OCI-LY7 (cell line): ENCODE measurements around the gene STPG4. TPM values are rescaled to one million over a fixed set of nuclear protein-coding genes. Genes with fewer than 3 reads are reported as not detected.

ENCODE experiments used
- BruUV-seq: library from RNA; stranded (reverse); fragments of 400-500 nt; replicated peaks from 2 replicates; lab custom pipeline; 2021; lab: Mats Ljungman, UMichigan
- CTCF ChIA-PET: fragments of 300-600 bp; sonication (Branson Sonifier 250); formaldehyde crosslinking; loops from one replicate; lab custom pipeline; 2022; ENCODE audit warnings: antibody characterized with exemption; ENCODE audit not compliant: unreplicated experiment; lab: Charles Lee
- POLR2A ChIA-PET: fragments of 300-600 bp; sonication (Branson Sonifier 250); formaldehyde crosslinking; loops from one replicate; lab custom pipeline; 2022; ENCODE audit warnings: antibody characterized with exemption; lab: Charles Lee
- DNase-seq: peaks from one replicate; pipeline ENCODE4 v3.0.0-alpha.2; 2015; ENCODE audit warnings: low spot score
- H2AFZ ChIP-seq: fragments of 200-600 bp; sonication (generic), shearing (Covaris generic); 2 replicates; pipeline ENCODE4 v1.6.1; 2014; ENCODE audit warnings: mild to moderate bottlenecking, antibody characterized with exemption, low read length, moderate library complexity
- H3K27ac ChIP-seq: fragments of 200-600 bp; sonication (generic); 2 replicates; pipeline ENCODE4 v1.5.1; 2014; ENCODE audit warnings: mixed run types, low read depth, mild to moderate bottlenecking, moderate library complexity, low read length, inconsistent platforms; ENCODE audit not compliant: poor library complexity, severe bottlenecking
- H3K36me3 ChIP-seq: fragments of 200-600 bp; sonication (generic); 2 replicates; pipeline ENCODE4 v1.6.1; 2014; ENCODE audit warnings: mild to moderate bottlenecking, antibody characterized with exemption, low read length, moderate library complexity, mixed read lengths; ENCODE audit not compliant: insufficient read depth
- H3K4me1 ChIP-seq: fragments of 200-600 bp; sonication (generic); 2 replicates; pipeline ENCODE4 v1.5.1; 2014; ENCODE audit warnings: mild to moderate bottlenecking, low read length; ENCODE audit not compliant: insufficient read depth, poor library complexity, severe bottlenecking
- H3K4me2 ChIP-seq: fragments of 200-600 bp; sonication (generic); 2 replicates; pipeline ENCODE4 v1.6.1; 2014; ENCODE audit warnings: mild to moderate bottlenecking, low read length
- H3K4me3 ChIP-seq: fragments of 200-600 bp; sonication (generic); 2 replicates; pipeline ENCODE4 v1.5.1; 2014; ENCODE audit warnings: mild to moderate bottlenecking, low read depth, low read length; ENCODE audit not compliant: poor library complexity, severe bottlenecking
- H3K79me2 ChIP-seq: fragments of 200-600 bp; sonication (generic); 2 replicates; pipeline ENCODE4 v1.6.1; 2016; ENCODE audit warnings: low read depth, mild to moderate bottlenecking, low read length, moderate library complexity, mixed read lengths; ENCODE audit not compliant: insufficient read depth
- H3K9me2 ChIP-seq: fragments of 200-600 bp; sonication (generic); 2 replicates; pipeline ENCODE4 v1.6.1; 2016; ENCODE audit warnings: mild to moderate bottlenecking, low read length, mixed read lengths; ENCODE audit not compliant: insufficient read depth
- H3K9me3 ChIP-seq: fragments of 200-600 bp; sonication (generic); 2 replicates; pipeline ENCODE4 v1.6.1; 2014; ENCODE audit warnings: mild to moderate bottlenecking, mixed run types, low read length, mixed read lengths
- H4K20me1 ChIP-seq: fragments of 200-600 bp; sonication (generic); 2 replicates; pipeline ENCODE4 v1.6.1; 2014; ENCODE audit warnings: mild to moderate bottlenecking, antibody characterized with exemption, low read length, moderate library complexity, mixed read lengths; ENCODE audit not compliant: insufficient read depth
- EZH2phosphoT487 ChIP-seq: fragments of 200-600 bp; sonication (generic); IDR thresholded peaks from 2 replicates; pipeline ENCODE4 v1.6.1; 2018; ENCODE audit warnings: low read depth, borderline replicate concordance, mild to moderate bottlenecking, mixed run types, antibody characterized with exemption, low read length, moderate library complexity, mixed read lengths
- intact Hi-C: fragments of 100-400 bp; cut with micrococcal nuclease; formaldehyde crosslinking; loops from one replicate; pipeline ENCODE4 v1.10.0; 2022; ENCODE audit not compliant: unreplicated experiment
- total RNA-seq, 2 experiments: library from RNA; depleted of rRNA in 1 of 2; stranded (reverse); fragments of >200 nt in 1 of 2; shearing (Covaris generic) in 1 of 2; gene quantifications; 2 replicates each; pipeline ENCODE4 v1.2.3, GENCODE V29; 2014 to 2022
- TF ChIP-seq, protein P1 (sequence below): fragments of 200-600 bp; sonication (generic); conservative IDR thresholded peaks from 2 replicates; pipeline ENCODE4 v1.5.1; 2014; ENCODE audit warnings: mild to moderate bottlenecking, antibody characterized with exemption, low read length, moderate library complexity, mixed read lengths

Gene STPG4
- total RNA-seq, 2 experiments from 2014 or later: 0.68 TPM; not detected in 1

- no peak for DNase-seq
- intact Hi-C loops: no loop called here
- no peaks in the 10 kb centered on the region for H3K79me2 ChIP-seq
- H3K4me1 ChIP-seq: peaks cover 8% of the 10 kb centered on the region
- H3K9me2 ChIP-seq: no peaks in the 10 kb centered on the region
- TF ChIP-seq, protein P1, sequence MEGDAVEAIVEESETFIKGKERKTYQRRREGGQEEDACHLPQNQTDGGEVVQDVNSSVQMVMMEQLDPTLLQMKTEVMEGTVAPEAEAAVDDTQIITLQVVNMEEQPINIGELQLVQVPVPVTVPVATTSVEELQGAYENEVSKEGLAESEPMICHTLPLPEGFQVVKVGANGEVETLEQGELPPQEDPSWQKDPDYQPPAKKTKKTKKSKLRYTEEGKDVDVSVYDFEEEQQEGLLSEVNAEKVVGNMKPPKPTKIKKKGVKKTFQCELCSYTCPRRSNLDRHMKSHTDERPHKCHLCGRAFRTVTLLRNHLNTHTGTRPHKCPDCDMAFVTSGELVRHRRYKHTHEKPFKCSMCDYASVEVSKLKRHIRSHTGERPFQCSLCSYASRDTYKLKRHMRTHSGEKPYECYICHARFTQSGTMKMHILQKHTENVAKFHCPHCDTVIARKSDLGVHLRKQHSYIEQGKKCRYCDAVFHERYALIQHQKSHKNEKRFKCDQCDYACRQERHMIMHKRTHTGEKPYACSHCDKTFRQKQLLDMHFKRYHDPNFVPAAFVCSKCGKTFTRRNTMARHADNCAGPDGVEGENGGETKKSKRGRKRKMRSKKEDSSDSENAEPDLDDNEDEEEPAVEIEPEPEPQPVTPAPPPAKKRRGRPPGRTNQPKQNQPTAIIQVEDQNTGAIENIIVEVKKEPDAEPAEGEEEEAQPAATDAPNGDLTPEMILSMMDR: no peak
- TF ChIP-seq EZH2phosphoT487: no peak
- no peaks in the 10 kb centered on the region for H3K9me3 ChIP-seq
- H3K36me3 ChIP-seq: no peaks in the 10 kb centered on the region
- no peak overlapping the region for H3K4me3 ChIP-seq
- H4K20me1 ChIP-seq: no peaks in the 10 kb centered on the region
- ChIA-PET CTCF (no interaction called here), POLR2A (interaction anchor here (0.6 kb wide), 1 partner anchor 46 kb away, joined by 3 read pairs; no protein-coding TSS in a partner anchor)
- no peak overlapping the region for H3K27ac ChIP-seq
- no TSS peak for BruUV-seq
- H3K4me2 ChIP-seq: no peak overlapping the region
- H2AFZ ChIP-seq: no peak overlapping the region
Observed at GRCh38 chr2:47118581-47118980, 36.5 kb downstream of the STPG4 start.

- DNase-seq: no peak
- no peak overlapping the region for H3K27ac ChIP-seq
- H2AFZ ChIP-seq: no peak overlapping the region
- H3K9me3 ChIP-seq: no peaks in the 10 kb centered on the region
- intact Hi-C loops: no loop called here
- H3K4me2 ChIP-seq: no peak overlapping the region
- H3K4me3 ChIP-seq: no peak overlapping the region
- POLR2A ChIA-PET: no interaction called here
- no TSS peak for BruUV-seq
- TF ChIP-seq EZH2phosphoT487: no peak
- TF ChIP-seq, protein P1: no peak
- CTCF ChIA-PET: no interaction called here
- H4K20me1 ChIP-seq: no peaks in the 10 kb centered on the region
- no peaks in the 10 kb centered on the region for H3K9me2 ChIP-seq
- no peaks in the 10 kb centered on the region for H3K36me3 ChIP-seq
- no peaks in the 10 kb centered on the region for H3K4me1 ChIP-seq
- H3K79me2 ChIP-seq: no peaks in the 10 kb centered on the region
Observed at GRCh38 chr2:47112665-47113435, 42.3 kb downstream of the STPG4 start.

DNA sequence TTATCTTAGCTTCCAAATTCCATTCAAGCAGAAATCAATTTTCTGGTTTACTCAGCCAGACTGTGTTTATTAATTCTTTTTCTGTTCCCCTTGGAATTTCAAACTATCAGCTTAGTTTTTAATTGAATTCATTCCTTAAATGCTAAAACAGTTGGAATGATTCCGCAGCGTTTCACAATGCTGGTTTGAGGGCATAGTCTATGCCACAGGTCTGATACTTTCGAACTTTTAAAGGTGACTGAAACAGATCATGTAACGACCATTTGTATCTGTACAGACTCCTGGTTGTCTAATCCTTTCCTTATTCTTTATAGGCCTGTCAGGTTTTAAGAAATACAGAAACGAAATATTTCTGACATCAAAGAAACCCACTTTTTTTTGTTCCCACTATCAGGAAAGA is 45.4 kb downstream of the STPG4 start:
- no peak overlapping the region for H2AFZ ChIP-seq
- no peaks in the 10 kb centered on the region for H3K4me1 ChIP-seq
- TF ChIP-seq, protein P1: no peak
- no peak for TF ChIP-seq EZH2phosphoT487
- no peaks in the 10 kb centered on the region for H3K79me2 ChIP-seq
- no peaks in the 10 kb centered on the region for H4K20me1 ChIP-seq
- no peaks in the 10 kb centered on the region for H3K36me3 ChIP-seq
- intact Hi-C loops: no loop called here
- no peaks in the 10 kb centered on the region for H3K9me2 ChIP-seq
- BruUV-seq: no TSS peak
- H3K4me2 ChIP-seq: no peak overlapping the region
- H3K4me3 ChIP-seq: no peak overlapping the region
- ChIA-PET CTCF (no interaction called here), POLR2A (interaction anchor here (0.7 to 1.1 kb wide), 3 partner anchors 14 to 1920 kb away, joined by 3 to 6 read pairs (median 5); no protein-coding TSS in a partner anchor)
- no peak overlapping the region for H3K27ac ChIP-seq
- no peaks in the 10 kb centered on the region for H3K9me3 ChIP-seq
- DNase-seq: no peak
